ENCODE measurements around the gene STRIP1.

The STRIP1 gene

GRCh38 chr1:109997867-109998229 lies 36.6 kb upstream of the STRIP1 start:
- Mint-ChIP-seq H3K27me3 (no peaks in the 10 kb centered on the region), H3K27ac (no peak overlapping the region), H3K36me3 (peaks cover 6% of the 10 kb centered on the region), H3K4me3 (no peak overlapping the region), H3K9me3 (no peaks in the 10 kb centered on the region), H3K4me1 (peaks cover 8% of the 10 kb centered on the region)
- DNase-seq (ENCODE audit: low spot score in 2 of 2) (no peak), ATAC-seq (ENCODE audit: low read depth) (no peak)

- no peak for DNase-seq (ENCODE audit: low spot score in 2 of 2)
- peaks cover 17% of the 10 kb centered on the region for H3K4me1 Mint-ChIP-seq
- H3K27ac Mint-ChIP-seq: no peak overlapping the region
- peaks cover 1% of the 10 kb centered on the region for H3K36me3 Mint-ChIP-seq
- no peaks in the 10 kb centered on the region for H3K27me3 Mint-ChIP-seq
- H3K4me3 Mint-ChIP-seq: no peak overlapping the region
- ATAC-seq (ENCODE audit: low read depth): no peak
- no peaks in the 10 kb centered on the region for H3K9me3 Mint-ChIP-seq
These were observed 31.7 kb upstream of the STRIP1 start for GRCh38 chr1:110002695-110003094.

- H3K9me3 Mint-ChIP-seq: no peaks in the 10 kb centered on the region
- no peaks in the 10 kb centered on the region for H3K27me3 Mint-ChIP-seq
- H3K27ac Mint-ChIP-seq: peak overlapping the region; percentile 70
- ATAC-seq (ENCODE audit: low read depth): peak; percentile 76
- H3K36me3 Mint-ChIP-seq: peaks cover 1% of the 10 kb centered on the region
- peak in 1 of 2 donors; percentile 12 for DNase-seq (ENCODE audit: low spot score in 2 of 2)
- H3K4me1 Mint-ChIP-seq: peaks cover 17% of the 10 kb centered on the region
- no peak overlapping the region for H3K4me3 Mint-ChIP-seq
These were observed 30.5 kb upstream of the STRIP1 start for GRCh38 chr1:110003747-110004428.

- Mint-ChIP-seq H3K27ac (no peak overlapping the region), H3K9me3 (no peaks in the 10 kb centered on the region), H3K4me1 (peaks cover 17% of the 10 kb centered on the region), H3K36me3 (peaks cover 5% of the 10 kb centered on the region), H3K4me3 (no peak overlapping the region), H3K27me3 (no peaks in the 10 kb centered on the region)
- DNase-seq (ENCODE audit: low spot score in 2 of 2): no peak
- no peak for ATAC-seq (ENCODE audit: low read depth)
These were observed 29.8 kb upstream of the STRIP1 start for GRCh38 chr1:110004583-110004982.

GRCh38 chr1:110005971-110006370 lies 28.5 kb upstream of the STRIP1 start:
- DNase-seq (ENCODE audit: low spot score in 2 of 2) (no peak), ATAC-seq (ENCODE audit: low read depth) (no peak)
- H3K27me3 Mint-ChIP-seq: no peaks in the 10 kb centered on the region
- no peaks in the 10 kb centered on the region for H3K9me3 Mint-ChIP-seq
- H3K4me3 Mint-ChIP-seq: no peak overlapping the region
- peaks cover 8% of the 10 kb centered on the region for H3K36me3 Mint-ChIP-seq
- H3K4me1 Mint-ChIP-seq: peaks cover 22% of the 10 kb centered on the region
- peak overlapping the region; percentile 53 for H3K27ac Mint-ChIP-seq

GRCh38 chr1:110006516-110006915 lies 27.9 kb upstream of the STRIP1 start:
- Mint-ChIP-seq H3K9me3 (no peaks in the 10 kb centered on the region), H3K27ac (no peak overlapping the region), H3K4me3 (no peak overlapping the region), H3K4me1 (peaks cover 25% of the 10 kb centered on the region), H3K36me3 (peaks cover 8% of the 10 kb centered on the region), H3K27me3 (no peaks in the 10 kb centered on the region)
- ATAC-seq (ENCODE audit: low read depth) (no peak), DNase-seq (ENCODE audit: low spot score in 2 of 2) (no peak)

- Mint-ChIP-seq H3K27ac (no peak overlapping the region), H3K27me3 (no peaks in the 10 kb centered on the region), H3K9me3 (no peaks in the 10 kb centered on the region), H3K4me1 (peaks cover 30% of the 10 kb centered on the region), H3K36me3 (peaks cover 9% of the 10 kb centered on the region), H3K4me3 (no peak overlapping the region)
- ATAC-seq (ENCODE audit: low read depth) (no peak), DNase-seq (ENCODE audit: low spot score in 2 of 2) (no peak)
These were observed 27.2 kb upstream of the STRIP1 start for GRCh38 chr1:110007046-110007830.

GRCh38 chr1:110008971-110009565 lies 25.4 kb upstream of the STRIP1 start:
- DNase-seq (ENCODE audit: low spot score in 2 of 2) (no peak), ATAC-seq (ENCODE audit: low read depth) (no peak)
- Mint-ChIP-seq H3K27me3 (no peaks in the 10 kb centered on the region), H3K9me3 (no peaks in the 10 kb centered on the region), H3K27ac (peak overlapping the region; percentile 99), H3K4me3 (no peak overlapping the region), H3K36me3 (peaks cover 13% of the 10 kb centered on the region), H3K4me1 (peaks cover 25% of the 10 kb centered on the region)

- no peaks in the 10 kb centered on the region for H3K27me3 Mint-ChIP-seq
- no peaks in the 10 kb centered on the region for H3K9me3 Mint-ChIP-seq
- ATAC-seq (ENCODE audit: low read depth): peak; percentile 91
- H3K27ac Mint-ChIP-seq: peak overlapping the region; percentile 99
- H3K36me3 Mint-ChIP-seq: peaks cover 27% of the 10 kb centered on the region
- H3K4me1 Mint-ChIP-seq: peaks cover 16% of the 10 kb centered on the region
- H3K4me3 Mint-ChIP-seq: peak overlapping the region; percentile 70
- peak; percentile 50 to 76 for DNase-seq (ENCODE audit: low spot score in 2 of 2)
These were observed 22.8 kb upstream of the STRIP1 start for GRCh38 chr1:110011527-110012041.

- Mint-ChIP-seq H3K36me3 (peaks cover 31% of the 10 kb centered on the region), H3K4me1 (peaks cover 16% of the 10 kb centered on the region), H3K4me3 (peak overlapping the region; percentile 70), H3K27me3 (no peaks in the 10 kb centered on the region), H3K27ac (peak overlapping the region; percentile 99), H3K9me3 (no peaks in the 10 kb centered on the region)
- DNase-seq (ENCODE audit: low spot score in 2 of 2): peak; percentile 47 to 58
- ATAC-seq (ENCODE audit: low read depth): peak; percentile 74
These were observed 22.2 kb upstream of the STRIP1 start for GRCh38 chr1:110012100-110012780.

GRCh38 chr1:110017792-110018191 lies 16.6 kb upstream of the STRIP1 start:
- H3K36me3 Mint-ChIP-seq: peaks cover 48% of the 10 kb centered on the region

GRCh38 chr1:110018396-110018795 lies 16.0 kb upstream of the STRIP1 start:
- H3K9me3 Mint-ChIP-seq: no peaks in the 10 kb centered on the region
- ATAC-seq (ENCODE audit: low read depth) (no peak), DNase-seq (ENCODE audit: low spot score in 2 of 2) (no peak)
- peaks cover 4% of the 10 kb centered on the region for H3K4me1 Mint-ChIP-seq
- H3K4me3 Mint-ChIP-seq: no peak overlapping the region
- peaks cover 46% of the 10 kb centered on the region for H3K36me3 Mint-ChIP-seq
- H3K27ac Mint-ChIP-seq: no peak overlapping the region
- H3K27me3 Mint-ChIP-seq: no peaks in the 10 kb centered on the region

More at GRCh38 chr1:110017792-110018191, 16.6 kb upstream of the STRIP1 start:
- DNase-seq (ENCODE audit: low spot score in 2 of 2) (no peak), ATAC-seq (ENCODE audit: low read depth) (no peak)
- Mint-ChIP-seq H3K9me3 (no peaks in the 10 kb centered on the region), H3K4me3 (no peak overlapping the region), H3K27me3 (no peaks in the 10 kb centered on the region), H3K27ac (no peak overlapping the region), H3K4me1 (peaks cover under 1% of the 10 kb centered on the region)

GRCh38 chr1:110019770-110020169 lies 14.7 kb upstream of the STRIP1 start:
- H3K27me3 Mint-ChIP-seq: no peaks in the 10 kb centered on the region
- no peak overlapping the region for H3K27ac Mint-ChIP-seq
- no peak for ATAC-seq (ENCODE audit: low read depth)
- DNase-seq (ENCODE audit: low spot score in 2 of 2): no peak
- no peaks in the 10 kb centered on the region for H3K9me3 Mint-ChIP-seq
- no peak overlapping the region for H3K4me3 Mint-ChIP-seq
- H3K4me1 Mint-ChIP-seq: peaks cover 5% of the 10 kb centered on the region
- peaks cover 43% of the 10 kb centered on the region for H3K36me3 Mint-ChIP-seq

GRCh38 chr1:110021285-110021684 lies 13.1 kb upstream of the STRIP1 start:
- ATAC-seq (ENCODE audit: low read depth): no peak
- no peak for DNase-seq (ENCODE audit: low spot score in 2 of 2)
- Mint-ChIP-seq H3K9me3 (no peaks in the 10 kb centered on the region), H3K27ac (no peak overlapping the region), H3K4me3 (no peak overlapping the region), H3K27me3 (no peaks in the 10 kb centered on the region), H3K36me3 (peaks cover 32% of the 10 kb centered on the region), H3K4me1 (peaks cover 5% of the 10 kb centered on the region)

All from memory B cell (primary cell).